ENCODE results near the gene NRARP.

DNA sequence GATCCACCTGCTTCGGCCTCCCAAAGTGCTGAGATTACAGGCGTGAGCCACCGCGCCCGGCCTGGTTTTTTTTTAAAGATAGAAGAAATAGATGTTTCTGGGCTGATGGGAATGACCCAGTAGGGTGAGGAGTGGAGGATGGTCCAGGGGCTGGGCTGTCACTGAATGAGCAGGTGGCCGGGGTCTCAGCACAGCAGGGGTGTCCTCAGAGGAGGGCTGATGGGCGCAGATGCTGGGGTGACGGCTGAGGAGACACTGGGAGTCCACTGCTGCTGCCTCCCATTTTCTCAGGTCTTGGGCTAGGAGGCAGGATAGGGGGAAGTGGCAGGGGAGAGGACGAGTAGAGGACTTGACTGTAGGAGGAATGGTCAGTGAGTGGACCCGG is 26.9 kb downstream of the NRARP start:
- TF ChIP-seq CTCF (IDR thresholded peaks at IDR 0.05) (no peak), POLR2AphosphoS5 (IDR thresholded peaks at IDR 0.05) (no peak), POLR2A (IDR thresholded peaks at IDR 0.05) (no peak), EP300 (IDR thresholded peaks at IDR 0.05) (no peak)
